Bronchus fibroblast of lung (primary cell): ENCODE measurements around the gene OR2AP1. TPM values are rescaled to one million over a fixed set of nuclear protein-coding genes. Genes with fewer than 3 reads are reported as not detected.

ENCODE experiments used
- total RNA-seq: library from RNA; depleted of rRNA; stranded (reverse); fragments of >200 nt; gene quantifications from 2 replicates; pipeline ENCODE4 v1.2.3, GENCODE V29; 2015

OR2AP1 gene
- total RNA-seq = not detected in 2 replicates

DNA sequence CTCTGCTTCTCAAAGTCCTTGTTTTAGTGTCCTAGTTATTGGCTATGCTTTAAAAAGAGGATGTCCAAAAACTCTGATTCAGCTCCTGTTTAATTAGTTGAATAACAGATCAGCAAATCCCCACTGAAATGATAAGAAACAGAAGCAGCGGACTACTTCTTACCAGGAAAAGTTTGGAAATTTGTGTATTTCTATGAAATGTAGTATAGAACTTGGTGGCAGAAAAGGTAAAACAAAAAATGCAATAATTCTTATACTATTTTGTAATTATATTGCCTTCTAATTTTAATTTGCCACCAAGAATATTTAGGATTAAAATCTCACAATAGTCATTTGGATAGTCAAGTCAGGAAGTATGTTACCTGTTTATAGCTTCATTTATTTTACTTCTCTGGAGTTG is at the start of gene OR2AP1:
Gene OR2AP1 (plus strand): TSS at position 301 of the 400 bp plus-strand sequence. CDS start 1,947 bp downstream, outside the sequence.

DNA sequence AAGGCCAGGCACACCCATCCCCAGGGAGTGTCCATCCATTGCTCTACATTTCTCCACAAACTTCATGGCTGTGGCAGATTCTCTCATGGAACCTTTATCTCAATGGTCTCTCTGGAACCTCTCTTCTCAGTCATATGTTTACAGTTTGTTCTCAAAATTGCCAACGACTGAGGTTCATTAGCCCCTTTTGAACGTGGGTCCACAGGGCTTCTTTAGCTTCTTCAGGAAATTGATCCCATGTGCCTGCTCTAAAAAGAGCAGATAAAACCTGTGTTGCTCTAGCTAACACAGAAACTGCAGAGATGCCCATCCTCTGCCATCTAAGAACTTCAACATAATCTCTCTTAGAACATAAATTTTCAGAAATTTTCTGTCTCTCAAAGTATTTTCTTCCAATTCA is 23.0 kb upstream of the OR2AP1 start, which contains the start of gene OR6C4:
Gene OR6C4 (plus strand): TSS at position 301 of the 400 bp plus-strand sequence. CDS start 1,625 bp downstream, outside the sequence.

Other genes starting within 250 kb of the OR2AP1 start
- not detected in 2 replicates for gene OR6C3, start 241.7 kb upstream of the OR2AP1 start, total RNA-seq
- not detected in 2 replicates for gene OR6C75, start 209.5 kb upstream of the OR2AP1 start, total RNA-seq
- gene OR6C65, start 171.9 kb upstream of the OR2AP1 start, total RNA-seq = not detected in 2 replicates
- not detected in 2 replicates for gene OR6C76, start 146.2 kb upstream of the OR2AP1 start, total RNA-seq
- not detected in 2 replicates for gene OR6C2, start 128.4 kb upstream of the OR2AP1 start, total RNA-seq
- not detected in 2 replicates for gene OR6C70, start 102.3 kb upstream of the OR2AP1 start, total RNA-seq
- not detected in 2 replicates for gene OR6C68, start 80.1 kb upstream of the OR2AP1 start, total RNA-seq
- gene OR6C4, start 22.9 kb upstream of the OR2AP1 start, total RNA-seq = not detected in 2 replicates
- not detected in 2 replicates for gene OR10P1, start 64.4 kb downstream of the OR2AP1 start, total RNA-seq
- gene ITGA7, start 135.4 kb downstream of the OR2AP1 start, total RNA-seq = 2.9 and 3.6 TPM in 2 replicates
- 233 TPM in 2 replicates for gene BLOC1S1, start 143.6 kb downstream of the OR2AP1 start, total RNA-seq
- 9.8 and 12.3 TPM in 2 replicates for gene RDH5, start 147.9 kb downstream of the OR2AP1 start, total RNA-seq
- 823 and 907 TPM in 2 replicates for gene CD63, start 156.5 kb downstream of the OR2AP1 start, total RNA-seq
- 10.9 and 14.3 TPM in 2 replicates for gene GDF11, start 170.7 kb downstream of the OR2AP1 start, total RNA-seq
- gene SARNP, start 245.3 kb downstream of the OR2AP1 start, total RNA-seq = 88.3 and 122 TPM in 2 replicates
- 29.1 and 31.1 TPM in 2 replicates for gene ORMDL2, start 245.6 kb downstream of the OR2AP1 start, total RNA-seq